ENCODE measurements around the gene L2HGDH.

L2HGDH gene

GRCh38 chr14:50285861-50286260 lies 26.2 kb downstream of the L2HGDH start:
- DNase-seq: no peak

GRCh38 chr14:50272498-50272897 lies 39.5 kb downstream of the L2HGDH start:
- no peak for DNase-seq

GRCh38 chr14:50270932-50271331 lies 41.1 kb downstream of the L2HGDH start:
- no peak for DNase-seq

GRCh38 chr14:50265029-50265428 lies 47.0 kb downstream of the L2HGDH start:
- no peak for DNase-seq

GRCh38 chr14:50263321-50263720 lies 48.7 kb downstream of the L2HGDH start:
- no peak for DNase-seq

GRCh38 chr14:50262865-50263264 lies 49.2 kb downstream of the L2HGDH start:
- no peak for DNase-seq

DNA sequence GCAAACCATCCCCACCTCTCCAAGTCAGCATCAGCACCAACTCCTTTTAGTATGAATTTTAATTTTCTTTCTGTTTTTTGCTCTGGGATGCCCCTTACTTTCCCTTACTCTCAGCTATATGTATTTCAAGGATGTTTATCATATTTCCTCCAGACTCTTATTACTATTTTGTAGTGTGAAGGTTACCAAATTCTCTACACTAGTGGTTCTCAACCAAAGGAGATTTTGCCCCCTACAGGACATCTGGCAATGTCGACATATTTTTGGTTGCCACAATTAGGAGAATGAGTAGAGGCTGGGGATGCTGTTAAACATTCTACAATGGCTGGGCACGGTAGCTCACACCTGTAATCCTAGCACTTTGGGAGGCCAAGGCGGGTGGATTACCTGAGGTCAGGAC lies 51.5 kb downstream of the L2HGDH start:
- DNase-seq: peak; percentile 55

GRCh38 chr14:50260072-50260471 lies 52.0 kb downstream of the L2HGDH start:
- no peak for DNase-seq

DNA sequence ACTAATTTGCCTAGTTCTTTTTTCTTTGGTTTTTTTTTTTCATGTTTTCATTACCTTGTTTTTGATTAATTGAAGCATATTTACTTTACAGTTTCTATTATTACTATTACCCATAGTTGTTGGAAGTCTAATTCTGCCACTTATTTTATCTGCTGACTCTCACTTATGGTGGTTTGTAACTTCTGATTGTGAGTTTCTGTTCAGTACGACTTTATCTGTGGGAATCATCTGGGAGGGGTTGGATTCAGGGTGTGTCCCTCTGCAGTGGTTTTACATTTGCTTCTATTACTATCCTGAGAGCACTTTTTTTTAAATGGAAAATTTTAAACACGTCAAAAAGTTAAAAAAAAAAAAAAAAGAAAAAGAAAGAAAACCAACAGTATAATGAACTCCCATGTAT lies 54.3 kb downstream of the L2HGDH start:
- DNase-seq: no peak

DNA sequence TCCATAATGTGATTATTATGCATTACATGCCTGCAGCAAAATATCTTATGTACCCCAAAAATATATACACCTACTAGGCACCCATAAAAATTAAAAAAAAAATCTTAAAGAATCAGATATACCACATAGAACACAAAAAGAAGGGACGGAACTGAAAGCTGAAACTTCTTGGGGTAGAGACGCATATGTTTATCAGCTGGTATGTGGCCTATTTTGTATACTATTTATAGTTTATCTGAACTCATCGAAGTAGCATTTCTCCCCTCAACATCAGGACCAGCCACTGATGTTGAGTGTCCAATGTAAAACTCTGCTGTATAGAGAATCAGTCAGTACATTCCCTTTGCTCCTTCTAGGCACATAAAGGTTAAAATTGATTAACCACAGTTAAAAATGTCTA lies 57.8 kb downstream of the L2HGDH start:
- DNase-seq: no peak

DNA sequence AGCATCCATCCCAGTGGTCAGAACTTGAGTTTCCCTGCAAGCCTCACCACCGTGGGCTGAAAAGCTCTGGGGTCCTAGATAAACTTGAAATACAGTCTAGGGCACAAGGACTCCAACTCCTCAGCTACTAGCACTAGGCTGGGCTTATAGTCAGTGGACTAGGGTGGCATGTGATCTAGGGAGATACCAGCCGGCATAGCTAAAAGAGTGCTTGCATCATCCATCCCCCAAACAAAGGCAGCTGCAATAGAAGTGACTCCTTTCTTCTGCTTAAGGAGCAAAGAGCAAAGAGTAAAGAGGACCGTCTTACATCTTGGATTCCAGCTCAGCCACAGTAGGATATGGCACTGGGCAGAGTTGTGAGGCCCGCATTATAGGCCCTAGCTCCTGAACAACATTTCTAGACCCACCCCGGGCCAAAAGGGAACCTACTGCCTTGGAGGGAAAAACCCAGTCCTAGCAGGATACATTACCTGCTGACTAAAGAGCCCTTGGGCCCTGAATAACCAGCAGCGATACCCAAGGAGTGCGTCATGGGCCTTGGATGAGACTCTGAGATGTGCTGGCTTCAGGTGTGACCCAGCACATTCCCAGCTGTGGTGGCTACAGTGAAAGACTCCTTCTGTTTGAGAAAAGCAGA lies 62.8 kb downstream of the L2HGDH start:
- DNase-seq: no peak

DNA sequence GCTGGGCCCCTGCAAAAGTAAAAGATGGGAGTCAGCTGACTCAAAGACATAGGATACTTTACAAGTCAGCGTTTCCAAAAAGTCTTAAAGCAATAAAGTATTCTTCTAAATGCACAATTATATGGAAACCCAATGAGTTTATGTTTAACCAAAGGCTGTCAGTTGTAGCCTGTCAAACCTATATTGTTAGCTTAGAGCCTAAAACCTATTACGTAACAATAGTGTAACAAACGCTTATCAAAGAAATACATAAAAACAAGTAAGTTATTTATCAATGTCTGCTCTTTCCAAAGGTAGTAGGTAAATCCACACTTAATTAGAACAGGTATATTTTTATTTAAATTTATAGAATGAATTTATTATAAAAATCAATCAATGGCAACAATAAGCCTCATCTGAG lies 64.8 kb downstream of the L2HGDH start:
- no peak for DNase-seq

GRCh38 chr14:50242566-50243310 lies 69.3 kb downstream of the L2HGDH start:
- no peak for DNase-seq

DNA sequence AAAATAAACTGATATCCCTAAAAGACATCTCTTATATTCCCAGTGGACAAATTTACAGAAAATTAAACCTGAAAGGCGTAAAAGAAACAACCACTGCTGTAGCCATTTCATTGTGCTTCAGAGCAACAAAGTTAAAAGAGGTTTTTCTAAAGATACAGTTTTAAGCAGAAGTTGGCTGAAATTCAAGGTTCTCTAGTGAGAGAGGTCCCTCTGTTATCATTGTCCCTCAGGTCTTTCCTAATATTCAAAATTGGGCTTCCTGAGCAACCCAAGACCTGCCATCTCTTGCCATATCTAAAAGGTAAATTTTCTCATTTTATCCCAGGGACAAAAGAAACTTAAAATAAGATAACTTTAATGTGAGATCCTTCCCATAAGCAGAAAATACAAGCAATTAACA lies 69.9 kb downstream of the L2HGDH start:
- no peak for DNase-seq

GRCh38 chr14:50237427-50237826 lies 74.6 kb downstream of the L2HGDH start:
- DNase-seq: no peak

GRCh38 chr14:50233951-50234250 lies 78.1 kb downstream of the L2HGDH start:
- DNase-seq: no peak

DNA sequence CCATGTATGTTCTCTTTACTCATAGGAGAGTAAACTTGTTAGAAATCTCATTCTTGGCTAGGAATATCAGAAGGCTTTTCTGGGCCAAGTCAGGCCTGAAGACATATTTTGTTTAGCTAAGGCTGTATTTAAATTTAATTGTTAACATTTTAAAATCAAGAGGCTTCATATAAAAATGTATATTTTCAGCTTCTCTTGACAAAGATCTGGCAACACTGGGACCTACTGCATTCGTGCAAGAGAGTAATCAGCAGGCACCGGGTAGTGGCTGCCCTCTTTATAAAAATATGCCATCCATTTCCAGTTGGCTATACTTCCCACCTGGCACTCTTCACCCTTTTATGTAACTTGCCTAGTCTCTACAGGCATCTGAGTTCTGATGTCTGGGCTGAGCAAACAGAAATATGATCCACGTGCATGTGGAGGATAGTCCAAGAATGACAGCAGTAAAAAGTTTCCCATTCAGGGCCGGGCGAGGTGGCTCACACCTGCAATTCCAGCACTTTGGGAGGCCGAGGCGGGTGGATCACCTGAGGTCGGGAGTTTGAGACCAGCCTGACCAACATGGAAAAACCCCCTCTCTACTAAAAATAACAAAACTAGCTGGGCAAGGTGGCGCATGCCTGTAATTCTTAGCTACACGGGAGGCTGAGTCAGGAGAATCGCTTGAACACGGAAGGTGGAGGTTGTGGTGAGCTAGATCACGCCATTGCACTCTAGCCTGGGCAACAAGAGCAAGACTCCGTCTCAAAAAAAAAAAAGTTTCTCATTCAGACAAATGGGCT lies 78.7 kb downstream of the L2HGDH start:
- peak; percentile 19 for DNase-seq

DNA sequence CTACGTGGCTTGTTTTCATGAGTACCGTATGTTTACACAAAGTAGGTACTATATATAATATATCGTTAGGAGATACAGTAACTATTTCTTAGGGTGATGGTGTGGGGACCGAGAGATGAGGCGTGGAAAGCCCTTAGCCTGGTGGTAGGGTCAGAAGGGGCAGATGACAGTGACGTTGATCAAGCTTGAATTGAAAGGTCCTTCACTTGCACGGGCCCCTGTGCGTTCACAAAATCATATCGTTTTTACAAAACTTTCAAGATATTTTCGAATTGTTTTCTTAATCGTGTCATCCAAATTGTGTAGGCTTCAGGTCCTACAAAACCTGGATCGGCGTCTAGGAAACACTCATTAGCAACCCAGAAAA lies 79.8 kb downstream of the L2HGDH start:
- DNase-seq: no peak

DNA sequence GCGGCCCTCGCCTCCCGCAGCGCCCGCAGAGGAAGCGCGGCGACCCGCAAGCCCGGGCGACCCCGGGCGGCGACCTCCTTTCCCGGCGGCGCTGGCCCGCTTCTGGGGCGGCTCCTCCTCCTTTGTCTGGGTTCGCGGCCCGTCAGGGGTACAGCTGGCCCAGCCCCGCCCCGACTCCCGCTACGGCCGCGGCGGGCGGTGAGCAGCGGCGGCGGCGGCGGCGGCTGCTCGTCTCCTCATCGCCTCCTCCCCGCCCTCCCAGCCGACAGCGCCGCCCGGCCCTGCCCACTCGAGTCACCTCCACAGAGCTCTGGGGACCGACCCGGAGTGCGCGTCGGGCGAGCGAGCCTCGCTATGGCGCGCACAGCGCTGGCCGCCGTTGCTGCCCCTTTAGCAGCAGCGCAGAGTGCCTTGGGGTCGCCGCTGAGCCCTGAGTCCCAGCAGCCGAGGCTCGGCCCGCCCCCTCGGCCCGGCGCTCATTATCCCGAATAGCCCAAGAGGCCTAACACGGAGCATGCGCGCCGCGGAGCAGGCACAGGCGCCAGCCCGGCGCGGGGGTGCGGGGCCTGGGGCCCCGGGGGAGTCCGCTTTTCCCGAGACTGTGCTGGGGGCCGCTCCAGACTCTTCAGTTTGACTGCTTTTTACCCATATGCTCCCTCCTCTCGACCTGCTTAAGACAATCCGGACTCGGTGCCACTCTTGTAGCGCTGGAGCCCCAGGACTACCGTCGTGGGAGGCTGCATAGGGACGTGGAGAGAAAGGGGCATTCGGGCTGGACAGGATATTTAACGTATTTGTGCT lies 80.4 kb downstream of the L2HGDH start, which contains the start of gene SOS2:
Gene SOS2 (minus strand): TSS at position 104 of the 801 bp plus-strand sequence. CDS start 295 bp downstream, outside the sequence.
- DNase-seq: peak; percentile 87

DNA sequence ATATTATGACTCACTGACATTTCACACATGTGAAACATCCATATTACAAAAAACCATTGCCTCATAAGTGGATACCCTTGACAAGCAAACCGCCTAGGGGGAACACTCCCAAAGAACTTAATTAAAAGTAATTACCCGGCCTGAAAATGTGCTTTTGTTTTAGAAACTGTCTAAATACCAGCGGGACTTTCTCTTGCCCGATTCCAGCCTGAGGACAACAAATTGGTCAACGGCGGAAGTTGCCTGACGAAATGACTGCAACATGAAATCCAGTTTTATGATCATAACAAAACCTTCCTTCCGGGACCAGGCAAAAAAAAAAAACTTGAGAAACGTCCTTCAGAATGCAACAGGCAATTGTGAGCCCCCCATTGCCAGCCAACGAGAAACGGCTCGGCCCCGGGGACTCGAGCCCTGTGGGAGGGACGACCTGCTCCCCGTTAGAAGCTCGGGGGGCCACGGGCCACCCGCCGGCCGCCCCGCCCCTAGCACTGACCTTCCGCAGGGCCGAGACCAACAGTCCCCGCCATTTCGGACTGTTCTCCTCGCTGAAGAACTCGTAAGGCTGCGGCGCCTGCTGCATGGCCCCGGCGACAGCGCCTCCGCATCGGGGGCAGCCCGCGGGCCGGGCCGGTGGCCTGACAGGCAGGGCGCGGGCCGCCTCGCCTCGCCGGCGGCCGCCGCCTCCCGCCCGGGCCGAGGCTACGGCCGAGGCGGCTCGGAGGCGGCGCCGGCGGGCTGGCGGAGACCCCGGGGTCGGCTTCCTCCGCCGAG lies 81.1 kb downstream of the L2HGDH start:
- DNase-seq: peak; percentile 46

GRCh38 chr14:50230401-50230700 lies 81.7 kb downstream of the L2HGDH start:
- DNase-seq: no peak

- DNase-seq: no peak
Measured at GRCh38 chr14:50229681-50230080, 82.3 kb downstream of the L2HGDH start.

GRCh38 chr14:50228313-50228712 lies 83.7 kb downstream of the L2HGDH start:
- no peak for DNase-seq

Measured in CD4-positive, alpha-beta T cell treated with Interleukin-10 for 1 hour (primary cell).